IMR-90 (cell line): ENCODE measurements around the gene NT5E. TPM values are rescaled to one million over a fixed set of nuclear protein-coding genes. Genes with fewer than 3 reads are reported as not detected.

Experiments
- ATAC-seq: fragments of 200-7000 bp; cut with Tn5 transposase; 2 replicates; pipeline ENCODE4 v1.9.1; 2020; ENCODE audit warnings: low read depth, mild to moderate bottlenecking, moderate library complexity
- BruUV-seq: library from RNA; stranded (reverse); fragments of 400-500 nt; replicated peaks from 2 replicates; lab custom pipeline; 2021; lab: Mats Ljungman, UMichigan
- CTCF ChIA-PET: fragments of 300-600 bp; formaldehyde crosslinking; extraction: SDS; loops from one replicate; lab custom pipeline; 2021; ENCODE audit warnings: antibody characterized with exemption; lab: Yijun Ruan, JAX
- POLR2A ChIA-PET: fragments of 300-600 bp; sonication (Branson Sonifier 250); formaldehyde crosslinking; loops from one replicate; lab custom pipeline; 2022; ENCODE audit warnings: antibody characterized with exemption; ENCODE audit not compliant: unreplicated experiment; lab: Charles Lee
- DNase-seq: peaks from one replicate; pipeline ENCODE4 v3.0.0; 2013
- H2AFZ ChIP-seq: replicated peaks from 2 replicates; pipeline ENCODE3; 2013; ENCODE audit warnings: low read length, mild to moderate bottlenecking; ENCODE audit not compliant: poor library complexity
- H2AK5ac ChIP-seq: 2 replicates; pipeline ENCODE4 v1.6.1; 2013; ENCODE audit warnings: low read depth, low read length, inconsistent platforms
- H2AK9ac ChIP-seq: replicated peaks from 2 replicates; pipeline ENCODE3; 2013; ENCODE audit warnings: mild to moderate bottlenecking, low read depth, low read length, moderate library complexity; ENCODE audit not compliant: poor library complexity
- H2BK120ac ChIP-seq: 2 replicates; pipeline ENCODE4 v1.6.1; 2013; ENCODE audit warnings: low read depth, low read length, inconsistent platforms
- H2BK15ac ChIP-seq: 3 replicates; pipeline ENCODE4 v1.6.1; 2013; ENCODE audit warnings: low read depth, low read length, inconsistent platforms
- H2BK20ac ChIP-seq: 2 replicates; pipeline ENCODE4 v1.6.1; 2013; ENCODE audit warnings: low read depth, mild to moderate bottlenecking, inconsistent platforms, low read length, moderate library complexity
- H2BK5ac ChIP-seq: 2 replicates; pipeline ENCODE4 v1.6.1; 2013; ENCODE audit warnings: mild to moderate bottlenecking, low read depth, low read length, inconsistent platforms; ENCODE audit not compliant: poor library complexity, severe bottlenecking
- H3K14ac ChIP-seq: replicated peaks from 2 replicates; pipeline ENCODE4 v1.6.1; 2013; ENCODE audit warnings: low read depth, low read length, inconsistent platforms
- H3K18ac ChIP-seq: 2 replicates; pipeline ENCODE4 v1.6.1; 2013; ENCODE audit warnings: low read depth, low read length, control low read depth
- H3K23ac ChIP-seq: 2 replicates; pipeline ENCODE4 v1.6.1; 2013; ENCODE audit warnings: low read depth, low read length, inconsistent platforms
- H3K27ac ChIP-seq: 2 replicates; pipeline ENCODE4 v1.5.1; 2013; ENCODE audit warnings: mild to moderate bottlenecking, control low read depth, low read length; ENCODE audit not compliant: insufficient read depth
- H3K27me3 ChIP-seq: 2 replicates; pipeline ENCODE4 v1.6.1; 2013; ENCODE audit warnings: low read length; ENCODE audit not compliant: control insufficient read depth, insufficient read depth
- H3K36me3 ChIP-seq: 2 replicates; pipeline ENCODE4 v1.6.1; 2013; ENCODE audit warnings: low read length, mixed read lengths; ENCODE audit not compliant: control insufficient read depth, insufficient read depth
- H3K4ac ChIP-seq: 2 replicates; pipeline ENCODE4 v1.6.1; 2013; ENCODE audit warnings: low read depth, low read length, inconsistent platforms
- H3K4me1 ChIP-seq: 2 replicates; pipeline ENCODE4 v1.6.1; 2013; ENCODE audit warnings: low read length, mixed read lengths; ENCODE audit not compliant: control insufficient read depth, insufficient read depth
- H3K4me2 ChIP-seq: 2 replicates; pipeline ENCODE4 v1.6.1; 2013; ENCODE audit warnings: low read depth, mild to moderate bottlenecking, control low read depth, low read length, moderate library complexity
- H3K4me3 ChIP-seq: 2 replicates; pipeline ENCODE4 v1.5.1; 2013; ENCODE audit warnings: low read depth, mild to moderate bottlenecking, control low read depth, low read length, moderate library complexity; ENCODE audit not compliant: insufficient read depth
- H3K56ac ChIP-seq: 2 replicates; pipeline ENCODE4 v1.6.1; 2013; ENCODE audit warnings: low read length, inconsistent platforms; ENCODE audit not compliant: insufficient read depth; ENCODE audit errors: extremely low read depth
- H3K79me1 ChIP-seq, 2 experiments: 2 replicates each; pipeline ENCODE4 v1.6.1; 2013; ENCODE audit warnings: low read length in 2 of 2, inconsistent platforms in 1 of 2, low read depth in 1 of 2
- H3K9ac ChIP-seq: 2 replicates; pipeline ENCODE4 v1.6.1; 2013; ENCODE audit warnings: low read depth, low read length, control low read depth
- H3K9me1 ChIP-seq: 2 replicates; pipeline ENCODE4 v1.6.1; 2013; ENCODE audit warnings: low read length, inconsistent platforms; ENCODE audit not compliant: insufficient read depth
- H3K9me3 ChIP-seq: 2 replicates; pipeline ENCODE4 v1.6.1; 2013; ENCODE audit warnings: low read length; ENCODE audit not compliant: control insufficient read depth, insufficient read depth
- H4K20me1 ChIP-seq: 2 replicates; pipeline ENCODE4 v1.6.1; 2013; ENCODE audit warnings: low read length, inconsistent platforms; ENCODE audit not compliant: insufficient read depth
- H4K5ac ChIP-seq: 2 replicates; pipeline ENCODE4 v1.6.1; 2013; ENCODE audit warnings: mild to moderate bottlenecking, low read depth, low read length, control low read depth
- H4K8ac ChIP-seq, 2 experiments: 2 replicates each; pipeline ENCODE4 v1.6.1; 2013; ENCODE audit warnings: low read depth in 2 of 2, low read length in 2 of 2, control low read depth in 1 of 2, inconsistent platforms in 1 of 2
- H4K91ac ChIP-seq: 2 replicates; pipeline ENCODE4 v1.6.1; 2013; ENCODE audit warnings: low read depth, low read length, inconsistent platforms; ENCODE audit not compliant: insufficient read depth
- BHLHE40 ChIP-seq: fragments of 150-350 bp; IDR thresholded peaks from 2 replicates; pipeline ENCODE4 v1.6.1; 2016; ENCODE audit warnings: mild to moderate bottlenecking, low read depth, low read length
- FOS ChIP-seq: fragments of 150-350 bp; IDR thresholded peaks from 2 replicates; pipeline ENCODE4 v1.6.1; 2016; ENCODE audit warnings: low read depth, low read length
- MAFK ChIP-seq: IDR thresholded peaks from 2 replicates; pipeline ENCODE4 v1.6.1; 2012; ENCODE audit warnings: low read depth, low read length, improper control_type of control experiment
- MAZ ChIP-seq: IDR thresholded peaks from 2 replicates; pipeline ENCODE4 v1.6.1; 2012; ENCODE audit warnings: low read depth, mild to moderate bottlenecking, low read length, improper control_type of control experiment, moderate library complexity, borderline replicate concordance
- POLR2A ChIP-seq: IDR thresholded peaks from 2 replicates; pipeline ENCODE4 v1.6.1; 2012; ENCODE audit warnings: mild to moderate bottlenecking, low read depth, low read length
- RAD21 ChIP-seq: IDR thresholded peaks from 2 replicates; pipeline ENCODE4 v1.6.1; 2012; ENCODE audit warnings: low read length, improper control_type of control experiment
- RCOR1 ChIP-seq: IDR thresholded peaks from 2 replicates; pipeline ENCODE4 v1.6.1; 2012; ENCODE audit warnings: mild to moderate bottlenecking, low read length, improper control_type of control experiment; ENCODE audit not compliant: insufficient replicate concordance
- RFX5 ChIP-seq: IDR thresholded peaks from 2 replicates; pipeline ENCODE4 v1.8.0; 2012; ENCODE audit warnings: low read depth, mild to moderate bottlenecking, low read length, moderate library complexity
- WGBS, 2 experiments: methylation state at CpG; one replicate each; pipeline versions ENCODE4 v1.1.5 to v1.1.7; 2013; ENCODE audit warnings: missing lambda C conversion rate in 2 of 2; ENCODE audit not compliant: insufficient read length in 1 of 2; ENCODE audit errors: extremely low coverage in 2 of 2; 5-methylcytosine and 5-hydroxymethylcytosine counted together
- dilution Hi-C: fragments of 300-500 bp; cut with HindIII; formaldehyde crosslinking; loops from one replicate; pipeline ENCODE4 v1.14.3; 2018; ENCODE audit warnings: low sequenced_read_pairs; ENCODE audit not compliant: unreplicated experiment
- in situ Hi-C: fragments of 300-500 bp; cut with MboI; formaldehyde crosslinking; loops from 3 replicates; pipeline ENCODE4 v1.14.3; 2019; ENCODE audit warnings: low sequenced_read_pairs, inconsistent platforms, mixed read lengths
- intact Hi-C: fragments of 100-400 bp; cut with micrococcal nuclease; formaldehyde crosslinking; loops from 2 replicates; pipeline ENCODE4 v1.10.0; 2022
- polyA plus RNA-seq, 3 experiments: library from polyadenylated mRNA; depleted of rRNA; stranded (reverse); fragments of >200 nt; gene quantifications; 2 replicates each; pipeline ENCODE4 v1.2.3, GENCODE V29; 2012; ENCODE audit warnings: low replicate concordance in 1 of 3
- total RNA-seq: library from RNA; depleted of rRNA; stranded (reverse); fragments of >200 nt; gene quantifications from 2 replicates; pipeline ENCODE4 v1.2.3, GENCODE V29; 2012
- TF ChIP-seq, protein P1 (sequence below): conservative IDR thresholded peaks from 2 replicates; pipeline ENCODE4 v1.5.1; 2012; ENCODE audit warnings: mild to moderate bottlenecking, low read depth, low read length, improper control_type of control experiment
- TF ChIP-seq, protein P2 (sequence below): fragments of 150-350 bp; IDR thresholded peaks from 2 replicates; pipeline ENCODE4 v1.6.1; 2017; ENCODE audit warnings: mild to moderate bottlenecking, antibody characterized with exemption, low read length, low read depth

The NT5E gene
- total and polyA plus RNA-seq, 2 of the 4 experiments (the other 2 are of a cell fraction) = 153 to 280 TPM

DNA sequence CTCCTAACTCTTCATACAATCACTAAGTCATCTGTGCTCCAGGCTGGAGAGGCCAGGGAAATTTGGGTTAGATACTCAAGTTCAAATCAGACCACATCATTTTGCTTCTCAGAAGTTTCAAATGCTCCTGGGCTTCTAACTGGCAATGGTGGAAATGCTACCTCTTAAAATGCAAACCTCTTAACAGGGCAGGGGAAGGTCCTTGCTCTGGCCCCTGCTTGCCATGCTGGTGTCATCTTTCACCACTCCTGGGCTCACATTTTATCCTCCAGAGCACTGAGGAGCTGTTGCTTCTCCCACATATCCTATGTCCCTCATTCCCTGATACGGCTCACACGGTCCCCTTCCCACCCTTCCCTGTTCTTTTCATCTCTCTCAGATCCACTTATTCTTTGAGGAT is 41.8 kb upstream of the NT5E start:
- H2BK120ac ChIP-seq = peak overlapping the region; percentile 42
- ChIA-PET CTCF (no interaction called here), POLR2A (no interaction called here)
- H3K14ac ChIP-seq = peak overlapping the region; percentile 12
- BruUV-seq = no TSS peak
- no peak overlapping the region for H3K9ac ChIP-seq
- H2AFZ ChIP-seq = peak overlapping the region; percentile 34
- H3K18ac ChIP-seq = peak overlapping the region; percentile 26; the same call in 1 of the 2 replicates
- ATAC-seq (no peak), DNase-seq (no peak)
- peak overlapping the region in 1 of 2 experiments; percentile 26; a peak in 3 of 4 replicates for H4K8ac ChIP-seq
- dilution Hi-C loops (no loop called here), intact Hi-C loops (no loop called here), in situ Hi-C loops (loop anchor here (5.0 kb wide), 2 partner anchors 39 to 46 kb away; no protein-coding TSS in a partner anchor)
- H3K4me1 ChIP-seq = peaks cover 30% of the 10 kb centered on the region
- no peak overlapping the region for H3K27ac ChIP-seq
- no peak overlapping the region for H3K4me3 ChIP-seq
- peaks cover 15% of the 10 kb centered on the region for H3K9me1 ChIP-seq
- peaks cover 0 to 12% of the 10 kb centered on the region in 2 experiments; a peak in 2 of 4 replicates for H3K79me1 ChIP-seq
- H3K27me3 ChIP-seq = no peaks in the 10 kb centered on the region
- H3K9me3 ChIP-seq = no peaks in the 10 kb centered on the region
- H4K5ac ChIP-seq = no peak overlapping the region
- no peaks in the 10 kb centered on the region for H3K36me3 ChIP-seq
- TF ChIP-seq RFX5 = no peak
- TF ChIP-seq BHLHE40 = no peak
- TF ChIP-seq POLR2A = no peak
- TF ChIP-seq FOS = no peak
- TF ChIP-seq, protein P1, sequence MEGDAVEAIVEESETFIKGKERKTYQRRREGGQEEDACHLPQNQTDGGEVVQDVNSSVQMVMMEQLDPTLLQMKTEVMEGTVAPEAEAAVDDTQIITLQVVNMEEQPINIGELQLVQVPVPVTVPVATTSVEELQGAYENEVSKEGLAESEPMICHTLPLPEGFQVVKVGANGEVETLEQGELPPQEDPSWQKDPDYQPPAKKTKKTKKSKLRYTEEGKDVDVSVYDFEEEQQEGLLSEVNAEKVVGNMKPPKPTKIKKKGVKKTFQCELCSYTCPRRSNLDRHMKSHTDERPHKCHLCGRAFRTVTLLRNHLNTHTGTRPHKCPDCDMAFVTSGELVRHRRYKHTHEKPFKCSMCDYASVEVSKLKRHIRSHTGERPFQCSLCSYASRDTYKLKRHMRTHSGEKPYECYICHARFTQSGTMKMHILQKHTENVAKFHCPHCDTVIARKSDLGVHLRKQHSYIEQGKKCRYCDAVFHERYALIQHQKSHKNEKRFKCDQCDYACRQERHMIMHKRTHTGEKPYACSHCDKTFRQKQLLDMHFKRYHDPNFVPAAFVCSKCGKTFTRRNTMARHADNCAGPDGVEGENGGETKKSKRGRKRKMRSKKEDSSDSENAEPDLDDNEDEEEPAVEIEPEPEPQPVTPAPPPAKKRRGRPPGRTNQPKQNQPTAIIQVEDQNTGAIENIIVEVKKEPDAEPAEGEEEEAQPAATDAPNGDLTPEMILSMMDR = no peak
- no peak for TF ChIP-seq RAD21
- TF ChIP-seq, protein P2, sequence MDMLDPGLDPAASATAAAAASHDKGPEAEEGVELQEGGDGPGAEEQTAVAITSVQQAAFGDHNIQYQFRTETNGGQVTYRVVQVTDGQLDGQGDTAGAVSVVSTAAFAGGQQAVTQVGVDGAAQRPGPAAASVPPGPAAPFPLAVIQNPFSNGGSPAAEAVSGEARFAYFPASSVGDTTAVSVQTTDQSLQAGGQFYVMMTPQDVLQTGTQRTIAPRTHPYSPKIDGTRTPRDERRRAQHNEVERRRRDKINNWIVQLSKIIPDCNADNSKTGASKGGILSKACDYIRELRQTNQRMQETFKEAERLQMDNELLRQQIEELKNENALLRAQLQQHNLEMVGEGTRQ = no peak
- no peak for TF ChIP-seq RCOR1
- TF ChIP-seq MAZ = no peak
- TF ChIP-seq MAFK = no peak
- H3K4ac ChIP-seq = peak overlapping the region; percentile 11; the same call in 1 of the 2 replicates
- no peak overlapping the region; the same call in 1 of the 2 replicates for H3K23ac ChIP-seq
- peak overlapping the region; percentile 63 for H2AK5ac ChIP-seq
- H2BK5ac ChIP-seq = no peak overlapping the region
- H4K91ac ChIP-seq = peak overlapping the region; percentile 47; the same call in 1 of the 2 replicates
- H2BK20ac ChIP-seq = peak overlapping the region; percentile 61
- no peak overlapping the region for H2AK9ac ChIP-seq
- no peak overlapping the region for H3K4me2 ChIP-seq
- H2BK15ac ChIP-seq = peak overlapping the region; percentile 49; the same call in 2 of the 3 replicates
- no peak overlapping the region for H3K56ac ChIP-seq
- H4K20me1 ChIP-seq = no peaks in the 10 kb centered on the region
- 100% methylated on average over 1 of the region's 2 CpGs; no CpG with 5 or more reads in 1 of the 2 experiments for WGBS, 2 experiments
